SJSA1 (cell line): ENCODE measurements around the gene BTBD10. TPM values are rescaled to one million over a fixed set of nuclear protein-coding genes. Genes with fewer than 3 reads are reported as not detected.

Experiments used
- DNase-seq, 2 experiments: peaks; one replicate each; pipeline ENCODE4 v3.0.0-alpha.2; 2015 to 2020; ENCODE audit warnings: low spot score in 2 of 2, low read depth in 1 of 2
- H3K27ac ChIP-seq: fragments of 250-450 bp; sonication (Bioruptor Pico); 2 replicates; pipeline ENCODE4 v1.5.1; 2020; ENCODE audit warnings: mild to moderate bottlenecking, moderate library complexity
- H3K27me3 ChIP-seq: fragments of 250-450 bp; sonication (Bioruptor Pico); replicated peaks from 2 replicates; pipeline ENCODE4 v1.5.1; 2020; ENCODE audit warnings: mild to moderate bottlenecking, moderate library complexity
- H3K36me3 ChIP-seq: fragments of 250-450 bp; sonication (Bioruptor Pico); 2 replicates; pipeline ENCODE4 v1.5.1; 2020; ENCODE audit warnings: mild to moderate bottlenecking
- H3K4me1 ChIP-seq: fragments of 250-450 bp; sonication (Bioruptor Pico); replicated peaks from 2 replicates; pipeline ENCODE4 v1.6.1; 2021; ENCODE audit warnings: mild to moderate bottlenecking
- H3K4me3 ChIP-seq: fragments of 250-450 bp; sonication (Bioruptor Pico); 2 replicates; pipeline ENCODE4 v1.5.1; 2020; ENCODE audit warnings: mild to moderate bottlenecking
- H3K9me3 ChIP-seq: fragments of 250-450 bp; sonication (Bioruptor Pico); replicated peaks from 2 replicates; pipeline ENCODE4 v1.5.1; 2020; ENCODE audit warnings: mild to moderate bottlenecking
- total RNA-seq: library from RNA; depleted of rRNA; stranded (reverse); fragments of >200 nt; shearing (Covaris generic); gene quantifications from 2 replicates; pipeline ENCODE4 v1.2.3, GENCODE V29; 2014

BTBD10 gene
- total RNA-seq, 1 experiment from 2014 or later, result 98.6 TPM

DNA sequence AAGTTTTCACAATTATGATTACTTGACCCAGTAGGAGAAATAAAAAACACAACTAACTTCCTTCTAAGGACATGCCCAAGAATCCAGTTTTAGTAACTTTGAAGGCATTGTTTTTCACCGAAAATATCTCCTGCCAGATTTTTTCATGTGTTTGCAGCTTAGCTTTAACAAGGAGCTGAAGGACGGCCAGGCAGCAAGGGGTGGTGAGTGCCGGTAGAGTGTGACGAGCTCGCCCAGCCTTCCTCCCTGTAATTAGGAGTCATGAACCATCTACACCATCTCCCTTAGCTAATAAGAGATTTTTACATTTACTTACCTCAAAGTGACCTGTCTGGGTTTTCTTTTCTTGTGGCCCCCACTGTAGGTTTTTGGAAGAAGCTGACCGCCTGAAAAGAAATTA is 113.4 kb downstream of the BTBD10 start:
- DNase-seq, result no peak
- no peaks in the 10 kb centered on the region; the same call in 1 of the 2 replicates for H3K36me3 ChIP-seq

GRCh38 chr11:13349046-13349445 is 114.0 kb downstream of the BTBD10 start:
- H3K4me3 ChIP-seq, result no peak overlapping the region
- H3K9me3 ChIP-seq, result no peaks in the 10 kb centered on the region
- H3K27me3 ChIP-seq, result no peaks in the 10 kb centered on the region
- H3K4me1 ChIP-seq, result no peaks in the 10 kb centered on the region
- H3K36me3 ChIP-seq, result no peaks in the 10 kb centered on the region; the same call in 1 of the 2 replicates
- no peak for DNase-seq
- H3K27ac ChIP-seq, result no peak overlapping the region

More for the DNA sequence above, 113.4 kb downstream of the BTBD10 start:
- H3K27me3 ChIP-seq, result no peaks in the 10 kb centered on the region
- H3K4me1 ChIP-seq, result no peaks in the 10 kb centered on the region
- H3K4me3 ChIP-seq, result no peak overlapping the region
- no peak overlapping the region for H3K27ac ChIP-seq
- H3K9me3 ChIP-seq, result no peaks in the 10 kb centered on the region

DNA sequence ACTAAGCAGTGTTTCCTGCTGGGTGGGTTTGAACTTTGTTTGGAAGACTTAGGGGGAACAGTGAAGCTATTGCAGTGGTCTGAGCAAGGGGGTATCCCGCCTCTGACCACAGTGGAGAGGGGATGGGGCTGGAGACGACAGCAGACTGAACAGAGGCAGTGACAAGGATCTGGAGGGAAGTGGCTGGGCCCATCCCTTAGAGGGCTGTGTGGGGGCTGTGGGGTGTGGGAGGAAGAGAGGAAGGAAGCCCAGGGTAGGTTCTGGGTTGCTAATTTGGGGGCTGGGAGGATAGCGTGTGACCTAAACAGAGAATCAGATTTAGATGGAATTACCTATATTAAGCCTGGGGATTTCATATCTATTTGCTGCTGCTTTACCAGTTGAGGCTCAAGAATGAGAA is 114.7 kb downstream of the BTBD10 start:
- no peak overlapping the region for H3K27ac ChIP-seq
- H3K27me3 ChIP-seq, result no peaks in the 10 kb centered on the region
- H3K4me1 ChIP-seq, result no peaks in the 10 kb centered on the region
- no peak for DNase-seq
- no peaks in the 10 kb centered on the region; the same call in 1 of the 2 replicates for H3K36me3 ChIP-seq
- no peak overlapping the region for H3K4me3 ChIP-seq
- H3K9me3 ChIP-seq, result no peaks in the 10 kb centered on the region

GRCh38 chr11:13347901-13348300 is 115.1 kb downstream of the BTBD10 start:
- Histone ChIP-seq H3K36me3 (no peaks in the 10 kb centered on the region; the same call in 1 of the 2 replicates), H3K27me3 (no peaks in the 10 kb centered on the region), H3K27ac (no peak overlapping the region), H3K4me1 (no peaks in the 10 kb centered on the region), H3K4me3 (no peak overlapping the region), H3K9me3 (no peaks in the 10 kb centered on the region)
- DNase-seq, result no peak

DNA sequence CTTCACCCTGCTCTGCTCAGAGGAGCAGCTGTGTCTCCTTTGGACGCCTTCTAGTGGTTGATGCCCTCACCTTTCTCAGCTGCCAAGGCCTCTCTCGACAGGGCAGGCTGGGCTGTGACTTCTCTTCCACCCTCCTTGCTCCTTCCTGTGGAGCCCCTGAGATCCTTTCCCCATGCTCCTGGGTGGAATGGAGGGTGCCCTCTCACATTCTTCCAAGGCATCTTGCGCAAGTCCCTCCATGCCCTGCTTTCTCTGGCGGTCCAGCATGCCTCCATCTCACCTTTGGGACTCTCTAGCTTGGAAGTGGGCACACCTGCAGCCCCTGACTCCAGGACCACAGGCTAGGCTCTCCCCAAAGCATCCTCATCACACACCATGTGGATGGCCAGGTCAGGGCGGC is 116.6 kb downstream of the BTBD10 start:
- Histone ChIP-seq H3K27ac (no peak overlapping the region), H3K9me3 (no peaks in the 10 kb centered on the region), H3K4me3 (no peak overlapping the region), H3K4me1 (no peaks in the 10 kb centered on the region), H3K27me3 (no peaks in the 10 kb centered on the region), H3K36me3 (no peaks in the 10 kb centered on the region)
- no peak for DNase-seq

DNA sequence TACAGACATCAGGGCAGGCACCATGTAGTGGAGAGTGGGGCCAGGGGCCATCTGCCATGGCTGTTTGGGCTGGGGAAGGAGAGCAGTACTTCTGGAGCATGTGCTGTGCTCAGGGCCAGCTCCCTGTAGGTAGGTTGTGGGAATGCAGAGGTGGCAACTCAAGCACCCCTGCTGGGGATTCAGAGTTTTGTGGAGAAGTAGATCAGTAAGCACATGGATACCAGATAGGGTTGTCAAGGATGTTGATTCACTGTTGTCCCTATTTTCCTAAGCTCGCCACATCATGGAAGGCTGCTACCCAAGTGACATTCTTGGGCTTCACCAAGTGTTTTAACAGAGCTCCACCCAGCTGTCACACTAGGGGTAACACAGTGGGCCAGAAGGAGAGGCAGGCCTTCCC is 118.2 kb downstream of the BTBD10 start:
- DNase-seq, result no peak
- H3K9me3 ChIP-seq, result no peaks in the 10 kb centered on the region
- no peak overlapping the region for H3K27ac ChIP-seq

GRCh38 chr11:13343931-13344717 is 118.9 kb downstream of the BTBD10 start:
- no peak overlapping the region for H3K4me3 ChIP-seq
- H3K27me3 ChIP-seq, result no peaks in the 10 kb centered on the region
- no peaks in the 10 kb centered on the region for H3K9me3 ChIP-seq
- DNase-seq, result peak; percentile 83 to 89
- peaks cover 6% of the 10 kb centered on the region for H3K4me1 ChIP-seq
- no peaks in the 10 kb centered on the region for H3K36me3 ChIP-seq
- H3K27ac ChIP-seq, result no peak overlapping the region

More for the DNA sequence above, 118.2 kb downstream of the BTBD10 start:
- Histone ChIP-seq H3K27me3 (no peaks in the 10 kb centered on the region), H3K4me1 (no peaks in the 10 kb centered on the region), H3K4me3 (no peak overlapping the region), H3K36me3 (no peaks in the 10 kb centered on the region)

DNA sequence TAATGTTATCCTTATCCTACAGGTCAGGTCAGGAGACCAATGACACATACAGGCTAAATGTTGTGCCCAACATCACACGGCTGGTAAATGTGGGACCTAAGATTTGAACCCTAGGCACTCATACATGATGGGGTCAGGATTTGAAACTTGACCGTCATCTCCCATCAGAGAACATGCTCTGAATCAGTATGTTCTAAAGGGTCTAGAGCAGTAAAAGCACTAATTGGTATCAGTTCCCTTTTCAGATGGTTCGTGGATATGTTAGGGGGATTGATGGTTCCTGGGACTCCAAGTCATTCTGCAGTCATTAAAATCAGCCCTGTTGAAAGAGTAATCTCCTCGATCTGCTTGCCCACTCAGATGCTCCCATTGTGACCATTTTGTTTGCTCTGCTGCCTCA is 120.0 kb downstream of the BTBD10 start:
- Histone ChIP-seq H3K9me3 (no peaks in the 10 kb centered on the region), H3K27ac (no peak overlapping the region), H3K27me3 (no peaks in the 10 kb centered on the region), H3K4me1 (peaks cover 16% of the 10 kb centered on the region), H3K36me3 (no peaks in the 10 kb centered on the region), H3K4me3 (no peak overlapping the region)
- DNase-seq, result no peak

DNA sequence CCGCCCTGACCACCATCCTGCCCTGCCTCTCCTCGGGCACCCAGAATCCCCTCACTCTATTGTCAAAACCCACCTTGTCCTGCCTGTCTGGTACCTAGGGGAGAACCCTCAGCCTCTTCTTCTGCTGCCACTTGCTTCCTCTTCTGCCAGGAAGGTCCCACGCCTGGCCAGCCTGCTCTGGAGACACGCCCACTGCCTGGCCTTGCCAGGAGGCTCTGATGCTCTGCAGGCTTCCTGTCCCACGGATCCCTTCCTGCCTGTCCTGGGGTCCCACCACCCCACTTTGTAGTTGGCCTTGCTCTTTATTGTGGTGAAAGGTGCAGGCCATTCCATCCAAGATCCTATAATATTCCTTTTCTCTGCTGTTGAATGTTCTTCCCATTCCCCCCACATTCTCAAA is 122.0 kb downstream of the BTBD10 start:
- no peak for DNase-seq
- Histone ChIP-seq H3K4me1 (peaks cover 31% of the 10 kb centered on the region), H3K27ac (no peak overlapping the region), H3K4me3 (no peak overlapping the region), H3K9me3 (no peaks in the 10 kb centered on the region), H3K27me3 (no peaks in the 10 kb centered on the region), H3K36me3 (no peaks in the 10 kb centered on the region)

DNA sequence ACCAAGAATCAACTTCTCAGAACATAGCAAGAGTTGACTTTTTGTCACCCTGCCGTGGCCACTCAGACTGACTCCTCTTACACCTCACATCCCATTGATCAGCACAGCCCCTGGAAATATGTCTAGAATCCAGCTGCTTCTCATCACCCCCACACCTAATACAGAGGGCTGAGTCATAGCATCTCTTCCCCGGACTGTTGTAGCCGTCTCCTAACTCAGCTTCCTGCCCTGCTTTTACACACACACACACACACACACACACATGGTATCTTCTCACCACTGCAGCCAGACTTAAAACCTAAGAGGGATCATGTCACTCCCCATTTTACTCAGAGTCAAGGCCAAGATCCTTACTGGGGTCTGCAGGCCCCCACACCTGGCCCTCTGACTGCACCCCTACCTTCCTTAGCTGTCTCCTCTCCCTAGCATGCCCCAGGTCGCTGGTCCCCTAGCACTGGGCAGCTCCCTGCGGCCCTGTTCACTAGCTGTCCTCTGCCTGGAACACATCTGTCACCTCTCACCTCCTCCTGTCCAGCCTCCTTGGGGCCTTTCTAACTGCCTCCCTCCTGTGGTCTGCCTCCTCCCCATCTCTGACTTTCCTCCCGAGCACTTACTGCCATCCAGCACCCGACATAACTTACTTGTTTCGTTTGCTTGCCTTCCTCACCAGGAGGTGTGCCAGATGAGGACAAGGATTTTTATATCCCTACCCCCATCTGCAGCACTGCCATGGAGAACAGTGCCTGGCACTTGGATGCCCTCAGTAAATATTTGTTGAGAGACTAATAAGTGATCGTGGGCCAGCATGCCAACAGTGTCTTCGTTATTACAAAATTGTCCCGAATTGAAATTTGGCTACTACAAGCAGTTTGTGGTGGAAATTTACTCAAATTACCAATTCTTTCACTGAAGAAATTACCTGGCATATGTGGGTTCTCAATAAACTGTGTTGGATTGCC is 123.5 kb downstream of the BTBD10 start:
- no peak overlapping the region for H3K4me3 ChIP-seq
- peaks cover 33% of the 10 kb centered on the region for H3K4me1 ChIP-seq
- no peaks in the 10 kb centered on the region for H3K9me3 ChIP-seq
- H3K27me3 ChIP-seq, result no peaks in the 10 kb centered on the region
- peak; percentile 69 to 80 for DNase-seq
- H3K27ac ChIP-seq, result peak overlapping the region; percentile 47
- H3K36me3 ChIP-seq, result no peaks in the 10 kb centered on the region

- DNase-seq, result peak in 1 of 2 experiments; percentile 71
- Histone ChIP-seq H3K36me3 (no peaks in the 10 kb centered on the region), H3K4me3 (peak overlapping the region; percentile 14), H3K9me3 (no peaks in the 10 kb centered on the region), H3K4me1 (peaks cover 33% of the 10 kb centered on the region), H3K27ac (peak overlapping the region; percentile 47), H3K27me3 (no peaks in the 10 kb centered on the region)
Observed at GRCh38 chr11:13338427-13339069, 124.5 kb downstream of the BTBD10 start.

DNA sequence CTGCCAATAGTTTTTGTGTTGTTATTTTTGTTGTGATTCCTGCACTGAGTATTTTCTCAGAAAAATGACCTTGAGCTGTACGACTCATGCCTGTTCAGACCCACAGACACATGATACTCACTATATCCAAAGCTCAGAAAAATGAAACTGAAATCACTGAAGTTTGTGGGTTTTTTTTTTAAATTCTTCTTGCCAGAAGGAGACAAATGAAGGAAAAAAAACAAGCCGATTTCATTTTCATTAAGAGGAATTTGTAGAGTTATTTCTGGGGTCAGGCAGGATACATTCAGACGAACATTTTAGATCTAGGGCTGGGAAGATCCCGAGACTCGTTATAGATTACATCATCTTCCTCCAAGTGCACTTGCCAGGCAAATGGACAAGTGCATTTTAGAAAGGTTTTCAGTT is 125.0 kb downstream of the BTBD10 start:
- H3K27me3 ChIP-seq, result no peaks in the 10 kb centered on the region
- peak overlapping the region; percentile 47 for H3K27ac ChIP-seq
- H3K36me3 ChIP-seq, result no peaks in the 10 kb centered on the region
- H3K4me3 ChIP-seq, result peak overlapping the region; percentile 14
- peak in 1 of 2 experiments; percentile 74 for DNase-seq
- no peaks in the 10 kb centered on the region for H3K9me3 ChIP-seq
- H3K4me1 ChIP-seq, result peaks cover 33% of the 10 kb centered on the region
